Neural progenitor cell (in vitro differentiated cells): ENCODE measurements around the gene NR3C2.

Experiments
- EZH2 ChIP-seq: fragments of 200-600 bp; sonication (generic); IDR thresholded peaks from 2 replicates; pipeline ENCODE4 v1.6.1; 2017; ENCODE audit warnings: antibody characterized with exemption, mild to moderate bottlenecking, moderate library complexity
- TF ChIP-seq, protein P1 (sequence below): fragments of 200-600 bp; sonication (generic); IDR thresholded peaks from 2 replicates; pipeline ENCODE4 v1.5.1; 2017; ENCODE audit warnings: antibody characterized with exemption, mild to moderate bottlenecking

- TF ChIP-seq, protein P1, sequence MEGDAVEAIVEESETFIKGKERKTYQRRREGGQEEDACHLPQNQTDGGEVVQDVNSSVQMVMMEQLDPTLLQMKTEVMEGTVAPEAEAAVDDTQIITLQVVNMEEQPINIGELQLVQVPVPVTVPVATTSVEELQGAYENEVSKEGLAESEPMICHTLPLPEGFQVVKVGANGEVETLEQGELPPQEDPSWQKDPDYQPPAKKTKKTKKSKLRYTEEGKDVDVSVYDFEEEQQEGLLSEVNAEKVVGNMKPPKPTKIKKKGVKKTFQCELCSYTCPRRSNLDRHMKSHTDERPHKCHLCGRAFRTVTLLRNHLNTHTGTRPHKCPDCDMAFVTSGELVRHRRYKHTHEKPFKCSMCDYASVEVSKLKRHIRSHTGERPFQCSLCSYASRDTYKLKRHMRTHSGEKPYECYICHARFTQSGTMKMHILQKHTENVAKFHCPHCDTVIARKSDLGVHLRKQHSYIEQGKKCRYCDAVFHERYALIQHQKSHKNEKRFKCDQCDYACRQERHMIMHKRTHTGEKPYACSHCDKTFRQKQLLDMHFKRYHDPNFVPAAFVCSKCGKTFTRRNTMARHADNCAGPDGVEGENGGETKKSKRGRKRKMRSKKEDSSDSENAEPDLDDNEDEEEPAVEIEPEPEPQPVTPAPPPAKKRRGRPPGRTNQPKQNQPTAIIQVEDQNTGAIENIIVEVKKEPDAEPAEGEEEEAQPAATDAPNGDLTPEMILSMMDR: peak; percentile 10
- TF ChIP-seq EZH2: no peak
Observed at GRCh38 chr4:148044912-148045352, 397.3 kb downstream of the NR3C2 start.
